Body of pancreas (tissue), 4 donors: ENCODE measurements around the gene PLEKHA7. TPM values are rescaled to one million over a fixed set of nuclear protein-coding genes. Genes with fewer than 3 reads are reported as not detected.

Experiments used
- ATAC-seq: fragments of 150-250 bp; one replicate; pipeline ENCODE4 v1.9.1; 2016
- DNase-seq, 4 donors: peaks; one replicate each; pipeline ENCODE4 v3.0.0-alpha.2; 2019
- H3K27ac ChIP-seq, 4 donors: fragments of 200-600 bp; sonication (generic); 1 replicate in 3 of 4; 2 replicates in 1 of 4; pipeline versions ENCODE4 v1.5.1 to v1.6.1; 2016 to 2019; ENCODE audit warnings: mild to moderate bottlenecking in 1 of 4, mixed read lengths in 1 of 4, moderate library complexity in 1 of 4
- H3K27me3 ChIP-seq, 2 donors: fragments of 200-600 bp; sonication (generic); one replicate each; pipeline ENCODE4 v1.6.0; 2016; ENCODE audit warnings: mild to moderate bottlenecking in 1 of 2
- H3K36me3 ChIP-seq, 2 donors: fragments of 200-600 bp; sonication (generic); replicated peaks in 1 of 2; 2 replicates each; pipeline ENCODE4 v1.5.1; 2016; ENCODE audit warnings: low read depth in 2 of 2; ENCODE audit not compliant: insufficient read depth in 1 of 2
- H3K4me1 ChIP-seq: fragments of 200-600 bp; sonication (generic); one replicate; pipeline ENCODE4 v1.6.0; 2016
- H3K4me3 ChIP-seq, 2 donors: fragments of 200-600 bp; sonication (generic); 1 replicate in 1 of 2; 2 replicates in 1 of 2; pipeline ENCODE4 v1.5.1; 2016 to 2019
- H3K9me3 ChIP-seq, 3 donors: fragments of 200-600 bp; sonication (generic); 1 replicate in 2 of 3; 2 replicates in 1 of 3; pipeline ENCODE4 v1.5.1; 2016
- CTCF ChIP-seq, 7 experiments: fragments of 450-650 bp in 4 of 7; fragments of 200-600 bp in 3 of 7; sonication (generic) in 3 of 7; IDR thresholded peaks; one replicate each; pipeline ENCODE4 v1.5.1; 2016 to 2019; ENCODE audit warnings: antibody characterized with exemption in 7 of 7
- POLR2A ChIP-seq, 3 donors: fragments of 450-650 bp; IDR thresholded peaks; one replicate each; pipeline ENCODE4 v1.6.1; 2016; ENCODE audit warnings: antibody characterized with exemption in 3 of 3, mild to moderate bottlenecking in 2 of 3
- WGBS, 2 donors: methylation state at CpG; one replicate each; pipeline ENCODE4 v1.1.5; 2017; 5-methylcytosine and 5-hydroxymethylcytosine counted together
- intact Hi-C: fragments of 100-400 bp; cut with DNase I; formaldehyde crosslinking; loops from one replicate; pipeline ENCODE4 v1.15.1; 2023
- total RNA-seq, 2 donors: library from RNA; depleted of rRNA; stranded (reverse); fragments of >200 nt; gene quantifications; one replicate each; pipeline ENCODE4 v1.1.0, GENCODE V29; 2016

Gene PLEKHA7
- total RNA-seq, 2 donors from 2014 or later, result 30.4 to 34.6 TPM

DNA sequence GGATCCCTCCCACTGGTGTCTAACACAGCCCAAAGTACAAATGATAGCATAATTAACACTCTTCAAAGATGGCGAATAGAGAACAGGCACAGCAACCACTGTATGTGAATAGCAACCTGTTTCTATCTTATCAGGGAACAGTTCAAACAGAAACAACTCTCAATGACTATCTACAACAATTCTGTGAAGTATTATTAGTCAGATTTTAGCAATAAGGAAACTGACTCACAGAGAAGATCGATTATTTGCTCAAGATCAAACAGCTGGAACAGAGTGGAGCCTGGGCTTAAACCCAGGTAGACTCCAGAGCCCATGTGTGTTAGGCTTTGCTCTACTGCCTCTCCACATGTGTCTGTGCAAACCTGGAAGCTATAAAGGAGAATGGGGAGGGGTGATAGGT is 187.1 kb downstream of the PLEKHA7 start:
- no peak for DNase-seq
- Histone ChIP-seq H3K4me3 (no peak overlapping the region), H3K27ac (no peak overlapping the region), H3K27me3 (no peaks in the 10 kb centered on the region), H3K4me1 (no peaks in the 10 kb centered on the region), H3K9me3 (no peaks in the 10 kb centered on the region), H3K36me3 (peaks cover 0 to 5% of the 10 kb centered on the region in 2 donors)
- 22 to 23% methylated on average over 2 of the region's 2 CpGs for WGBS, 2 donors
- intact Hi-C loops, result no loop called here
- TF ChIP-seq CTCF (IDR thresholded peaks at IDR 0.05), result no peak
- TF ChIP-seq POLR2A (IDR thresholded peaks at IDR 0.05), result no peak
- ATAC-seq, result no peak

DNA sequence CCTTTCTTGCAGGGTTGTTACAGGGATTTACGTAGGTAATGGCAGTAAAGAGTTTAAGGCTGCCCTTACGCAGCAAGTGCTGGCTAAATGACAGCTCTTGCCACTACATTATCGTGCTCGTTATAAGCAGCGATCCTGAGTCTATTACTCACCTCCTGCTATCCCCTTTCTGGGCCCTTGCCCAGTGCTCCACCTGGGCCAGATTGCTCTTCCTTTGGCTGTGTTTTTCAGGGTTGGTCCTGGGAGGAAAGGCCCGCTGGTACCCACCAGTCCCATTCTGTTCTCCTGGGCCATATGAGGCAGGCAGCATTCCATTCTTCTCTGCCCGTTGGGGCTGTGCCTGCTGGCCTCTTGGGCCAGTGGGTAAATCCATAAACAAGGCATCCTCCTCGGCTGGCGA is 188.2 kb downstream of the PLEKHA7 start:
- TF ChIP-seq CTCF (IDR thresholded peaks at IDR 0.05), result no peak
- no peak for TF ChIP-seq POLR2A (IDR thresholded peaks at IDR 0.05)
- DNase-seq (no peak), ATAC-seq (no peak)
- Histone ChIP-seq H3K4me3 (no peak overlapping the region), H3K27me3 (no peaks in the 10 kb centered on the region), H3K36me3 (peaks cover 0 to 5% of the 10 kb centered on the region in 2 donors), H3K9me3 (no peaks in the 10 kb centered on the region), H3K4me1 (no peaks in the 10 kb centered on the region), H3K27ac (no peak overlapping the region)
- WGBS, 2 donors, result 88 to 92% methylated on average over 7 to 9 of the region's 9 CpGs
- intact Hi-C loops, result no loop called here

- no peak overlapping the region for H3K27ac ChIP-seq
- no peaks in the 10 kb centered on the region for H3K27me3 ChIP-seq
- no peaks in the 10 kb centered on the region for H3K9me3 ChIP-seq
- H3K4me1 ChIP-seq, result peaks cover 5% of the 10 kb centered on the region
- H3K36me3 ChIP-seq, result peaks cover 0 to 5% of the 10 kb centered on the region in 2 donors
- WGBS, 2 donors, result 86 to 88% methylated on average over 5 of the region's 5 CpGs
- ATAC-seq, result no peak
- DNase-seq, result no peak
- no peak for TF ChIP-seq POLR2A (IDR thresholded peaks at IDR 0.05)
- no peak for TF ChIP-seq CTCF (IDR thresholded peaks at IDR 0.05)
- H3K4me3 ChIP-seq, result no peak overlapping the region
- intact Hi-C loops, result no loop called here
These were observed 189.1 kb downstream of the PLEKHA7 start for GRCh38 chr11:16825101-16825500.

DNA sequence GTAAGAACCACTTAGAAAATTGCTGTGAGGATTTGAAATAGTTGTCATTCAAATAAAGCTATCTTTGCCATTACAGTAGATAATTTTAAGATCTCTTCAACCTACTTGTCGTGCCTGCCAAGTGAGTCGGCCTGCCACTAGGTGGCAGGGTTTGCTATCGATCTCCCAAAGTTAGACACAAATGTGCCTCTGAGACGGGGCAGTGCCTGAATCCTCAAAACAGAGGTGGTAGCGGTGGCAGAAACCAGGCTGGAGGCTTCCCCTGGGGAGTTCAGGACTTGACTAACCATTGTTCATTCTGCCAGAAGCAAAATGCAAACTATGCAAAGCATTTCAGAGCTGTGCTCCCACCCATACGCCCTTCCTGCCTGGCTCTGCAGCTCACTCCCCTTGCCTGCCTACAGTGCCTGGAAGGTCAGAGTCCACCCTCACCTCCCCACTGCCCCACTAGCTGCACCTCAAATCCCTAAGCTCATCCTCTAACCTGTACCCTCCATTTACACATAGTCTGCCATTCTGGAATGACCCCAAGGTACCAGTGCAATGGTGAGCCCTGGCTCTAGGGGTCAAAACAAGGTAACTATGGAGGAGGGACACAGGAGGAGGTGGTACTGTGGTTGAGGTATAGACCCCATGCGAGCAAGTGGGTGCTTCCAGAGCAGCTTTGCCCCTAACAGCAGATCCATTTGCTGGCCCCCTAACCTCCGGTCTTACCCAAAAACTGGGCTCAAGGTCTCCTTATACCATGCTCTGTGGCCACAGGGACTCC is 193.7 kb downstream of the PLEKHA7 start:
- 25 to 35% methylated on average over 8 of the region's 8 CpGs for WGBS, 2 donors
- peak; percentile 79 for ATAC-seq
- DNase-seq, result peak; percentile 79 to 86 (median 82)
- TF ChIP-seq CTCF (IDR thresholded peaks at IDR 0.05), result peak; percentile 71 to 82 (median 78)
- no peak for TF ChIP-seq POLR2A (IDR thresholded peaks at IDR 0.05)
- no peaks in the 10 kb centered on the region for H3K9me3 ChIP-seq
- intact Hi-C loops, result no loop called here
- H3K4me1 ChIP-seq, result peaks cover 5% of the 10 kb centered on the region
- H3K27me3 ChIP-seq, result no peaks in the 10 kb centered on the region
- peaks cover 0 to under 1% of the 10 kb centered on the region in 2 donors for H3K36me3 ChIP-seq
- H3K4me3 ChIP-seq, result no peak overlapping the region
- peak overlapping the region in 3 of 4 donors; percentile 20 to 56 (median 44) for H3K27ac ChIP-seq

DNA sequence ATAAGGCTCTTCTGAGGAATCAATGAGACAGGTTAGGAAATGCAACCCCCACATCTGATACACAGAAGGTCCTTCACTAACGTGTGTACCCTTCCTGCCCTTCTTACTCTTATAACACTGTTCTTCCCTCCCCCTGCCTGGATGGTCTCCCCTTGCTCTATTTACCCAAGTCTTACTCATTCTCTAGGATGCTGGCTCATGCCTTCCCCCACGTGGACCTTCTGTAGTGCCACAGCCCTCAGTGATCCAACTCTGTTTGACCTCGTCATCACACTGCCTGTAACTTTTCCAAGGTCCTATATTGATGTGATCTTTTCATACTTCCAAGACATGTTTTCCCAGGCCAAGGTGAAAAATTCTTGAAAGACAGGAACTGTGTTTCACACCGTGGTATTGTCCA is 195.9 kb downstream of the PLEKHA7 start:
- Histone ChIP-seq H3K4me3 (no peak overlapping the region), H3K4me1 (peaks cover 5% of the 10 kb centered on the region), H3K27me3 (no peaks in the 10 kb centered on the region), H3K9me3 (no peaks in the 10 kb centered on the region), H3K27ac (no peak overlapping the region), H3K36me3 (no peaks in the 10 kb centered on the region)
- TF ChIP-seq POLR2A (IDR thresholded peaks at IDR 0.05) (no peak), CTCF (IDR thresholded peaks at IDR 0.05) (no peak)
- ATAC-seq (no peak), DNase-seq (no peak)
- intact Hi-C loops, result loop anchor here (10.0 kb wide), 1 partner anchor 247 kb away; no protein-coding TSS in a partner anchor
- 71 to 73% methylated on average over 4 of the region's 4 CpGs for WGBS, 2 donors
